NB4 (cell line): Measurements from ENCODE around the gene SPAAR.

Experiments
- CTCF ChIP-seq: IDR thresholded peaks from one replicate; pipeline ENCODE4 v1.5.1; 2012; ENCODE audit warnings: low read depth, low read length
- MAX ChIP-seq: IDR thresholded peaks from 2 replicates; pipeline ENCODE4 v1.6.1; 2011; ENCODE audit warnings: low read depth, low read length

GRCh38 chr9:35960039-35960655 lies 50.9 kb downstream of the SPAAR start:
- TF ChIP-seq CTCF (no peak), MAX (no peak)
